Measurements from ENCODE around the gene DLGAP5. TPM values are rescaled to one million over a fixed set of nuclear protein-coding genes. Genes with fewer than 3 reads are reported as not detected.
A peak's percentile ranks its signal among the peaks of the same experiment; 100 is the strongest.

Gene DLGAP5
- total and polyA plus RNA-seq, 2 of the 13 experiments (the other 11 are each of a cell fraction or from before 2014, with no cell fraction given) = 7.7 to 55.8 TPM

- TF ChIP-seq, protein P1, sequence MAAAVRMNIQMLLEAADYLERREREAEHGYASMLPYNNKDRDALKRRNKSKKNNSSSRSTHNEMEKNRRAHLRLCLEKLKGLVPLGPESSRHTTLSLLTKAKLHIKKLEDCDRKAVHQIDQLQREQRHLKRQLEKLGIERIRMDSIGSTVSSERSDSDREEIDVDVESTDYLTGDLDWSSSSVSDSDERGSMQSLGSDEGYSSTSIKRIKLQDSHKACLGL (CRISPR knock-in tag; IDR thresholded peaks at IDR 0.05) = peak; percentile 39; the same call in 1 of the 2 replicates
- TF ChIP-seq CREB1 (IDR thresholded peaks at IDR 0.05) = peak; percentile 29; the same call in 1 of the 2 replicates
- TF ChIP-seq CREB1 (CRISPR knock-in tag; IDR thresholded peaks at IDR 0.05) = peak; percentile 61
- no peak; the same call in 1 of the 2 replicates for TF ChIP-seq CEBPG (CRISPR knock-in tag; IDR thresholded peaks at IDR 0.05)
- peak; percentile 15; the same call in 1 of the 2 replicates for TF ChIP-seq MIER3 (CRISPR knock-in tag; IDR thresholded peaks at IDR 0.05; ENCODE audit: borderline replicate concordance)
- TF ChIP-seq PRDM4 (CRISPR knock-in tag; IDR thresholded peaks at IDR 0.05; ENCODE audit: borderline replicate concordance) = no peak
- TF ChIP-seq ZFP90 (CRISPR knock-in tag; IDR thresholded peaks at IDR 0.05; ENCODE audit: borderline replicate concordance) = peak; percentile 93; the same call in 1 of the 2 replicates
- peak; percentile 77; the same call in 1 of the 2 replicates for TF ChIP-seq YEATS4 (CRISPR knock-in tag; IDR thresholded peaks at IDR 0.05; ENCODE audit: borderline replicate concordance)
- TF ChIP-seq MIER2 (CRISPR knock-in tag; IDR thresholded peaks at IDR 0.05) = no peak
- no peak for TF ChIP-seq ZNF329 (CRISPR knock-in tag; IDR thresholded peaks at IDR 0.05; ENCODE audit: low read depth)
- TF ChIP-seq, protein P2, sequence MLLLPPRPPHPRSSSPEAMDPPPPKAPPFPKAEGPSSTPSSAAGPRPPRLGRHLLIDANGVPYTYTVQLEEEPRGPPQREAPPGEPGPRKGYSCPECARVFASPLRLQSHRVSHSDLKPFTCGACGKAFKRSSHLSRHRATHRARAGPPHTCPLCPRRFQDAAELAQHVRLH (CRISPR knock-in tag; IDR thresholded peaks at IDR 0.05; ENCODE audit: borderline replicate concordance, low read depth) = peak; percentile 84; the same call in 1 of the 2 replicates
- peak; percentile 74; the same call in 1 of the 2 replicates for TF ChIP-seq ZNF776 (CRISPR knock-in tag; IDR thresholded peaks at IDR 0.05)
- no peak for TF ChIP-seq ZNF577 (CRISPR knock-in tag; IDR thresholded peaks at IDR 0.05; ENCODE audit: borderline replicate concordance, low read depth)
- TF ChIP-seq GABPA (IDR thresholded peaks at IDR 0.05; ENCODE audit: low read depth, low read length) = no peak
- peak; percentile 74 for TF ChIP-seq GABPA (CRISPR knock-in tag; IDR thresholded peaks at IDR 0.05; ENCODE audit: low read depth)
- peak; percentile 80; the same call in 1 of the 2 replicates for TF ChIP-seq ZNF331 (CRISPR knock-in tag; IDR thresholded peaks at IDR 0.05)
- TF ChIP-seq IKZF1 (IDR thresholded peaks at IDR 0.05) = no peak
- TF ChIP-seq CSRNP1 (CRISPR knock-in tag; IDR thresholded peaks at IDR 0.05) = peak; percentile 57; the same call in 1 of the 2 replicates
- TF ChIP-seq ZNF83 (CRISPR knock-in tag; IDR thresholded peaks at IDR 0.05; ENCODE audit: borderline replicate concordance) = peak; percentile 86; the same call in 1 of the 2 replicates
- no peak; the same call in 1 of the 2 replicates for TF ChIP-seq ZIK1 (CRISPR knock-in tag; IDR thresholded peaks at IDR 0.05; ENCODE audit: borderline replicate concordance, low read depth)
- TF ChIP-seq ZMAT3 (CRISPR knock-in tag; conservative IDR thresholded peaks at IDR 0.05) = peak; percentile 93
- TF ChIP-seq PHB2 (IDR thresholded peaks at IDR 0.05; ENCODE audit: partially characterized antibody) = no peak
- TF ChIP-seq ISL2 (CRISPR knock-in tag; IDR thresholded peaks at IDR 0.05) = no peak
- no peak for TF ChIP-seq ZNF883 (CRISPR knock-in tag; IDR thresholded peaks at IDR 0.05; ENCODE audit: not compliant biosample characterization)
- TF ChIP-seq ATAD3A (CRISPR knock-in tag; IDR thresholded peaks at IDR 0.05) = no peak
- TF ChIP-seq ZNF644 (CRISPR knock-in tag; IDR thresholded peaks at IDR 0.05; ENCODE audit: low read depth) = peak; percentile 9; the same call in 1 of the 2 replicates
- TF ChIP-seq ZNF225 (CRISPR knock-in tag; IDR thresholded peaks at IDR 0.05) = peak; percentile 51; the same call in 1 of the 2 replicates
These were observed 83.4 kb downstream of the DLGAP5 start (continued) for GRCh38 chr14:55107766-55108554.
